ENCODE measurements around the gene TMPRSS2. TPM values are rescaled to one million over a fixed set of nuclear protein-coding genes. Genes with fewer than 3 reads are reported as not detected.

TMPRSS2 gene
- total RNA-seq, 1 donor from 2014 or later: 0.99 TPM

GRCh38 chr21:41433566-41433965 is 74.4 kb downstream of the TMPRSS2 start:
- Histone ChIP-seq H4K20me1 (ENCODE audit: low read depth) (no peaks in the 10 kb centered on the region), H3K4me1 (no peaks in the 10 kb centered on the region), H2AFZ (replicated peaks) (no peak overlapping the region), H3K4me3 (no peak overlapping the region), H3K4me2 (no peak overlapping the region), H3K36me3 (no peaks in the 10 kb centered on the region), H3K79me2 (ENCODE audit: low read depth) (no peaks in the 10 kb centered on the region), H3K27ac (no peak overlapping the region), H3F3A (ENCODE audit: low read depth) (no peaks in the 10 kb centered on the region), H3K9me3 (ENCODE audit: low read depth) (no peaks in the 10 kb centered on the region), H3K27me3 (peaks cover 7% of the 10 kb centered on the region), H3K9ac (no peak overlapping the region)
- no peak overlapping the region for H3K4me3 Mint-ChIP-seq
- no peak for DNase-seq (ENCODE audit: low spot score)
- no peaks in the 10 kb centered on the region for H3K36me3 Mint-ChIP-seq
- H3K4me1 Mint-ChIP-seq: peaks cover 2% of the 10 kb centered on the region
- TF ChIP-seq EZH2 (IDR thresholded peaks at IDR 0.05): no peak
- TF ChIP-seq CTCF (IDR thresholded peaks at IDR 0.05): no peak
- TF ChIP-seq EZH2phosphoT487 (IDR thresholded peaks at IDR 0.05): no peak
- H3K27me3 Mint-ChIP-seq (ENCODE audit: insufficient read depth, low read depth): peaks cover 3% of the 10 kb centered on the region
- peaks cover 4% of the 10 kb centered on the region for H3K9me3 Mint-ChIP-seq
- H3K27ac Mint-ChIP-seq: no peak overlapping the region

- no peak overlapping the region for H3K4me3 ChIP-seq
- no peak for DNase-seq (ENCODE audit: low spot score)
- H3K4me3 Mint-ChIP-seq: no peak overlapping the region
- no peak overlapping the region for H3K9ac ChIP-seq
- no peaks in the 10 kb centered on the region for H3K36me3 ChIP-seq
- H3K9me3 ChIP-seq (ENCODE audit: low read depth): no peaks in the 10 kb centered on the region
- peaks cover 15% of the 10 kb centered on the region for H3K27me3 ChIP-seq
- no peaks in the 10 kb centered on the region for H4K20me1 ChIP-seq (ENCODE audit: low read depth)
- peaks cover 4% of the 10 kb centered on the region for H3K9me3 Mint-ChIP-seq
- no peaks in the 10 kb centered on the region for H3K79me2 ChIP-seq (ENCODE audit: low read depth)
- H3K4me1 Mint-ChIP-seq: peaks cover 2% of the 10 kb centered on the region
- H3K27ac ChIP-seq: no peak overlapping the region
- H3K27me3 Mint-ChIP-seq (ENCODE audit: insufficient read depth, low read depth): peaks cover 9% of the 10 kb centered on the region
- no peaks in the 10 kb centered on the region for H3K36me3 Mint-ChIP-seq
- no peaks in the 10 kb centered on the region for H3K4me1 ChIP-seq
- no peak overlapping the region for H2AFZ ChIP-seq (replicated peaks)
- H3K27ac Mint-ChIP-seq: no peak overlapping the region
- no peak for TF ChIP-seq EZH2phosphoT487 (IDR thresholded peaks at IDR 0.05)
- no peak for TF ChIP-seq EZH2 (IDR thresholded peaks at IDR 0.05)
- no peak for TF ChIP-seq CTCF (IDR thresholded peaks at IDR 0.05)
- no peak overlapping the region for H3K4me2 ChIP-seq
- H3F3A ChIP-seq (ENCODE audit: low read depth): no peaks in the 10 kb centered on the region
These were observed 75.1 kb downstream of the TMPRSS2 start for GRCh38 chr21:41432562-41433460.

- no peaks in the 10 kb centered on the region for H3K9me3 ChIP-seq (ENCODE audit: low read depth)
These were observed 76.0 kb downstream of the TMPRSS2 start for GRCh38 chr21:41431788-41432548.

More at GRCh38 chr21:41431788-41432548, 76.0 kb downstream of the TMPRSS2 start:
- Mint-ChIP-seq H3K4me3 (no peak overlapping the region), H3K4me1 (peaks cover 2% of the 10 kb centered on the region), H3K27me3 (ENCODE audit: insufficient read depth, low read depth) (peaks cover 11% of the 10 kb centered on the region), H3K27ac (no peak overlapping the region), H3K36me3 (no peaks in the 10 kb centered on the region), H3K9me3 (peaks cover 4% of the 10 kb centered on the region)
- Histone ChIP-seq H3K4me1 (no peaks in the 10 kb centered on the region), H4K20me1 (ENCODE audit: low read depth) (no peaks in the 10 kb centered on the region), H3K79me2 (ENCODE audit: low read depth) (no peaks in the 10 kb centered on the region), H3K36me3 (no peaks in the 10 kb centered on the region), H3K4me3 (no peak overlapping the region), H3K9ac (no peak overlapping the region), H2AFZ (replicated peaks) (no peak overlapping the region), H3K27me3 (peaks cover 23% of the 10 kb centered on the region), H3K4me2 (no peak overlapping the region), H3F3A (ENCODE audit: low read depth) (no peaks in the 10 kb centered on the region), H3K27ac (no peak overlapping the region)
- DNase-seq (ENCODE audit: low spot score): no peak
- no peak for TF ChIP-seq EZH2 (IDR thresholded peaks at IDR 0.05)
- TF ChIP-seq CTCF (IDR thresholded peaks at IDR 0.05): no peak
- no peak for TF ChIP-seq EZH2phosphoT487 (IDR thresholded peaks at IDR 0.05)
